Epidermal melanocyte (primary cell): ENCODE measurements around the gene TOR4A.
A peak's percentile ranks its signal among the peaks of the same experiment; 100 is the strongest.

ENCODE experiments used
- DNase-seq: peaks from one replicate; pipeline ENCODE4 v3.0.0; 2011; ENCODE audit warnings: low spot score; ENCODE audit not compliant: insufficient read length

TOR4A gene

DNA sequence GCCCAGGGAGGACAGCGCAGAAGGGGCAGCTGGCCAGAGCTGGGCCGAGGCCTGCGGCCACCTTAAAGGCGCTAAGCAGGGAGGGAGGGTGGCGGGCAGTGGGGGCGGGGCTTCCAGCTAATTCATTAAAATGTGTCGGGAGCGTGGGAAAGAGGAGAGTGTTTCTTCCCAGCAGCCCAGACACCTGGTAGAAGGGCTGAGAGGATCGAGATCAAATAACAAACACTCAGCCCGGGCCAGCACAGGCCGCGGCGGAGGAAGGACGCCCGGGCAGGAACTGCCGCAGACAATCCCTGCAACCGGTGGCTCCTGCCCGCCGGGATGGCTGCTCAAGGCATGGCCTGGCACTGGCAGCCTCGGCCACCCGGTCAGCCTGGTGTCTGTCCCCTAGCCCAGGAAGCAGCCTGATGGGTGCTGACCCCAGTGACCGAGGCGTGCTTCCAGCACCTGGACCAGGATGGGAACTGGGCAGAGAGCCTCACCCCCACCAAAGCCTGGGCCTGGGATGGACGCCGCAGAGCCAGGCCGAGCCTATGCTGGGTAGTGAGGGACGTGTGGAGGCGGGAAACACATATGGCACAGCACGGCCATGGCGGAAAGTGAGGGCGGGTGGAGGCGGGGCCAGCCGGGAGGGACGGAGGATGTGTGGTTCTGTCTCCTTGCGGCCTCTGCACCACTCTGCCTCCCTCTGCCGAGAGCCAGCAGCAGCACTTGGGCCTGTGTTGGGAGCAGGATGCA lies 27.7 kb downstream of the TOR4A start:
- DNase-seq: no peak

DNA sequence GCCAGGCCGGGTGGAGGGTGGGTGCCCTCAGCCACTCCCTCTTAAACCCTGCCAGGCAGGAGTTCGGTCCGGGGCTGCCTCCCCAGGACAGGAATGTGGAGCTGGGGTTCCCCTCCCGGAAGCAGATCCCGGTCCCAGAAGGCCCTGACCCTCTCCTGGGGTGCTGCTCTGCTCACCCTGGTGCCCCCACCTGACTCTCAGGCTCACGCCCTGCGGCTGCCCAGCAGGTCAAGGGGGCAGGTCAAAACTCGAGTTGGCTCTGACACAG lies 28.2 kb downstream of the TOR4A start:
- no peak for DNase-seq

DNA sequence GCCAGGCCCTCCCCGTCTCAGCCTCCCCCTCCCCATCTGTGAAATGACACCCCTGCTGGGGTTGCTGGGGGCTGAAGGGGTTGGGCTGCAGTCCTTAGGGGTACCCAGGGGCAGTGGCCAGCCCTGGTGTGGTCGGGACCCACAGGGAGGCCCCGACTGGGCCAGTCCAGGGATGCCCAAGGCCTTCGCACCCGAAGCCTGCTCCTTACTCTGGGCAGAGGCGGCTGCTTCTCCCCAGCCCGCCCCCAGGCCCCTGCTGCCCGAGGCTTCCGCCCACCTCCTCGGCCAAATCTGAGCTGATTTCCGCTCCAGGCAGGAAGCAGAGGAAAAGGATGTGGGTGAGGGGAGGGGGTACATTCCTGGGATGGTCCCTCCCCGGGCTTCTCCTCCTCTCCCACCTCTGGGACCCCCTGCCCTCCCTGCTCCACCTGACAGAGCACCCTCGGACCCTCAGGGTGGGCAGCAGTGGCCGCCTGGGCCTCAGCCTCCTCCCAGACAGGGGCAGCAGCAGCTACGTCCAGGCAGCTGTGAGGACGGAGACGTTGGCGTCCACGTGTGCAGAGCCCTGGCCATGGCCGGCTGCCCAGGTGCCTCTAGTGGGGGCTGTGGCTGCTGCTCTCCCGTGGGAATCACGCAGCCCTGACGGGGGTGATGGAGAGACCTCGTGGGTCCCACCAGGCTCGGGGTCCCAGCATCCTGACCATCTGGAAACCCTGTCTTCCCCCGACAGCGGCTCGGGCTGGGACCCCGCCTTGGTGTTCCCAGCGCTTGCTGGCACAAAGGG lies 28.7 kb downstream of the TOR4A start:
- DNase-seq: no peak

DNA sequence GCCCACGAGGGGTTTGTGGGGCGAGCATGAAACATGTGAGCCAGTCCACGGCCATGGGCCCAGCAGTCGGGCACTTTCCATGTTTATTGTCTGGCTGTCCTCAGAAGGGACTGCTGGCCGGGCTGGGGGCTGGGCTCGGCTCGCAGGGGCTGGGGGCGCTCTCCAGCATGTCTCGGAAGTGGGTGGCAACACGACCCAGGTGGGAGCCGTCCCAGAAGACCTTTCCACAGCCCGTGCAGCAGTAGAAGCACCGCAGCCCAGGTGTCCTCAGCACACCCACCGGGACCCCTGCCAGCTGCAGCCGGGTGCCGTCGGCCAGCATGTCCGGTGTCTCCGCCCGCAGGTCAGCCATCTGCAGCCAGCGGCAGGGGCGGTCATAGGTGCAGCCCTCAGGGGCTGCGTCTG lies 29.3 kb downstream of the TOR4A start:
- no peak for DNase-seq

GRCh38 chr9:137307255-137308056 lies 29.9 kb downstream of the TOR4A start:
- no peak for DNase-seq

DNA sequence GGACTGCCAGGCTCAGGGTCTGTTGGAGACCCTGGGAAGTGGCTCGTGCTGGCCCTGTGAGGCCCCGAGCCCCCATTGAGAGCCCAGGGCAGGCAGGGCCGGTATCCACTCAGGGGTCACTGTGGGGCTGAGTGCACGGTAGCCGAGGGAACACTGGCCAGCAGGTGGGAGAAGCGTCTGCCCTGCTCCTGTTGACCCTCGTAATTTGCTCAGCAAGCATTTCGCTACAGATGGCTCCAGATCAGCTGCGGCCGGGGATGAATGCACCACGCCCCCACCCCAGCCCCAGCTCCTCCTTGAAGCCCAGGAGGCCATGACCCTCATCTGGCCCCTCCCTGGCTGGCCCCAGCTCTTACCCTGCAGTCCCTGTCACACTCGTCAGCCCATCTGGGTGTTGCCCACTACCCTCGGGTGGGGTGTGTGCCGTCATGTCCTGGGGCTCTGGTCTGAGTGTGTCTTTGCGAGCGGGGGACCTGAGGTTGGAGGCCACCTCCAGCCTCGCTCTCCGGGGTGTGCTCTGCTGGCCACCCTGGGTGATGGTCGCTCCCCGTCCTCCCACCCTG lies 30.6 kb downstream of the TOR4A start:
- DNase-seq: peak; percentile 14

- DNase-seq: peak; percentile 15
Measured at GRCh38 chr9:137309368-137310188, 32.1 kb downstream of the TOR4A start.

GRCh38 chr9:137310189-137311052 lies 32.9 kb downstream of the TOR4A start:
- DNase-seq: peak; percentile 17

DNA sequence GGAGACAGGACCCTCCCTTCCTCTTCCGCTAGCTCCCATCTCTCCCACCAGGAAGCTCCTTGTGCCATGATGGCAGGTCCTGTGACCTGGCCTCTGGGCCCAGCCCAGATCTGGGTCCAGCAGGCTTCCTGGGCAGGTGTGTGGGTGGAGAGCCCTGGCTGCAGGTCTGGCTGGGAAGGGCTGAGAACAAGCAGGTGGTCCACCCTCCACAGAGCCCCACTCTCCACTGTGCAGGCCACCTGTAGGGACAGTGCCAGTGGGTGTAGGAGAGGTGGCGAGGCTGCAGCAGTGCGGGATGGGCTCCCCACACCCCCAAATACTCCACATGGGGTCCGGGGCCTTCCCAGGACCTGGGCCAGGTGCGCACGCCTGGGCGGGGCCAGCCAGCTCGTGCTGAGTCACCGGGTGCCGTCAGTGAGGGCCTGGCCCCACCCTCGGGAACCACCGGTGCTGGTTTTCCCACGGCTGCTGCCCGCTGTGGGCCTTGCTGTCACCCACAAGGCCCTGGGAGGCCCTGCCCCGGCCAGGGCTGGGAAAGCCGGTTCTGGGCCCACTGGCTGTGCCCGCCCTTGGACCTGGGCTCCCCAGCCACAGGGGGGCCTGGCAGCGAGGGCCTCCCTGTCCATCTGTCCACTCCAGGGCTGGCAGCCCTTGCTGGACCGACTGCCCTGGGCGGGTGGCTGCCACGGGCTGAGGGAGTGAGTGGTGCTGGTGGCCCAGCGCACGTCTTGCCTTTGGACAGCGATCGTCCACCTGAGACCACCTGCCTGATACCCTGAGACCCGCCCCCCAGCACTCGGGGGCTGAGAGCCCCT lies 33.9 kb downstream of the TOR4A start:
- DNase-seq: peak; percentile 16

- peak; percentile 19 for DNase-seq
Measured at GRCh38 chr9:137311986-137312851, 34.7 kb downstream of the TOR4A start.

DNA sequence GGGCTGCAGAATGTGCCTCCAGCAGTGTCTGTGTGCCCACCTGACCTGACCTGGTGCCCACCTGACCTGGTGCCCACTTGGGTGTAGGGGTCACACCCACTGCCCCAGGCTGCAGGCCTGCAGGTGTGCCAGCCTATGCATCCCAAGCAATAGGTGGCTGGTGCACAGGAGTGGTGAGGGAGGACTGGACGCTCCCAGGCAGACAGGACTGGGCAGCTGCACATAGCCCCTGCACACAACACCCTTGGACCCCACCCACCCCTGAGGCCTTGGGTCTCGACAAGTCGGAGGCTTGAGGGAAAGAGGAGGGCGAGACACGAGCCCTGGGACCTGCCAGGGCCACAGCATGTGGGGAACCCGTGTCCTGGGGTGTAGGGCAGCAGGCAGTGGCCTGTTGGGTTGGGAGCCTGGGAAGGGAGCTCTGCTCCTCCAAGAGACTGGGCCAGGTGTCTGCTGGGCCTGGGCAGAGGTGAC lies 35.4 kb downstream of the TOR4A start:
- peak; percentile 14 for DNase-seq

DNA sequence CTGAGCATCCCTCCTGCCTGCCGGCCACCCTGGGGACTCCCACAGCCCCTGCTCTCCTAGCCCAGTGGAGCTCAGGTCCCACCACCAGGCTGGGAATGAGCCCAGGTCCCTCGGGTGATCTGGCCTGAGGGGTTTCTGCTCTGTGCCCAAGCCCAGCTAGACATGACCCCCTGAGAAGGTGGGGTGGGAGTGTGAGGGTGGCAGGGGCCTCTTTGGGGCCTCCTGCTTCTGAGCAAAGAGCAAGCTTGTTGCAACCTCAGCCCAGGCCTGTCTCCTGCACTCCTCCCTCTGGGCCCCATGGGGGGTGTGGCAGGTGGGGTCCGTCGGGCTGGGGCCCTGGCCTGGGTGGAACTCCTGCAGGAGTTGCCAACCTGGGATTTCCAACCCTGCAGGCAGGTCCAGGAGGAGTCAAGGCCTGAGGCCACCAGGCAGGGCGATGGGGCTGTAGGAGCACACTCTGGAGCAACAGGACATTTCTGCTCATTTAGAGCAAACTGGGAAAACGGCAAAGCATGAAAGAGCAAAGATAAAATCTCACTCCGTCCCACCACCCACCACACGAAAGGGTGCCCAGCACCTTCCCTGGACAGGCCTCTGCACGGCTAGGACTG lies 35.9 kb downstream of the TOR4A start:
- DNase-seq: peak; percentile 22

GRCh38 chr9:137313956-137314560 lies 36.5 kb downstream of the TOR4A start:
- DNase-seq: peak; percentile 18

DNA sequence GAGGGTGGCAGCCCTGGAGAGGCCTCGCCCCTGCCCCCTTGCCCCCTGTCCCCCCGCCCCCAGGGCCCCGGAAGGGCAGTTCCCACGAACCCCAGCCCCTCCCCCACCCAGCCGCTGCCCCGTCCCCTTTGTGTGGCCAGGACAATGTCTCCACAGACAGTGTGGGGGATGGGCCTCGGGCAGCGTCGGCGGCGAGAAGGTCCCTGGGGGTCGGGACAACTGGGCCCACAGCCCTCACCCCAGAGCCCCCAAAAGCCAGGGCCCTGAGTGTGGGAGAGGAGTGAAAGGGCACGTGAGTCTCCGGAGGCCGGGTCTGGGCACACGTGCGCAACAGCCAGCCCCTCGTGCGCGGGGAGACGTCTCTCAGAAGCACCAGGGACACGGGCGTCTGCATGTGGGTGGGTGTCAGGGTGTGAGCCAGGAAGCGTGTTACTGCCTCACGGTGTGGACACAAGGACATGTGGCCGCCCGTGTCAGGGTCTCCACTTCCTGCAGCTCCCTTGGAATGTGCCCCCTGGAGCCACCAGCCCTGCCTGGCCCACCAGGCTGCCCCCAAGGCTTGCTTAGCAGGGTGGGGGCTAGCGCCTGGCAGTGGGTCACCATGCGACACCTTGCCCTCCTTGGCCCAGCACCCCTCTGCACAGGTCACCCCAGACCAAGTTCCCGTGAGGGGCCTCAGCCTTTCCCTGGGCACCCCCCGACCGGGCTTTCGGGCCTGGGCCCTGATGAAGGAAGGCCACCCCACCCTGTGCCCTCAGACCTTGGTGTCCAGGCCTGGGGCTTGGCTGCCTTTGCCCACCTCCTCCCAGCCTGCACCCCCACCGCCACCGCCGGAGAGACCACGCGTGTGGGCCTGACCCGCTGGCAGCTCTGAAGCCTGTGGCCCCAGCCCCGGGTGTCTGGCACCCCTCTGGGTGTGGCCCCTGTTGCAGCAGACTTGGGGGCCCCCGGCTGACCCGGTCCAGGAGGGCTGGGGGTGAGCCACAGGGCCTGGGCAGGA lies 37.3 kb downstream of the TOR4A start:
- peak; percentile 16 for DNase-seq

DNA sequence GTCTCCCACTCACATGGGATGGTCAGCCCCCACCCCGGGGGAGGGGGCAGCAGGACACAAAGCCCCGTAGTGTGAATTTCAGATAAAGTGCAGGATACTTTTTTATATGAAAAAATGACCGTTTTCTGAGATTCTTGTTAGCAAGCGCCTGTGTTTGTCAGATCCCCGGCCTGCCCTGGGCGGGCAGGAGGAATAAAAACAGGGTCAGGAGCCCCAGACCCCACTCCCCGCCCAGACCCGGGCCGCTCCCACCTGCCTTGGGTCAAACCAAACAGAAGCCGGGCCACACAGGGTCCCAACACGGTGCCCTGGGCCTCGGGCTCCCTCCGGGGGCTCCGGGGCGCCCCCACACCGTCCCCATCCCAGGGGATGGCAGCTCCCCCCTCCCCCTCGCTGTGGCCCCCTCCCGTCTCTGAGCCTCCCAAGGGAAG lies 38.1 kb downstream of the TOR4A start:
- DNase-seq: peak; percentile 22
